ENCODE measurements around the gene INAFM1. TPM values are rescaled to one million over a fixed set of nuclear protein-coding genes. Genes with fewer than 3 reads are reported as not detected.
A peak's percentile ranks its signal among the peaks of the same experiment; 100 is the strongest.

Gene INAFM1
- total RNA-seq, result 18.2 TPM
- long read RNA-seq, partial matches to known transcripts, result 0 of 5 reads
- long read RNA-seq, other reads (novel, unspliced or antisense), result 3 of 5 reads

GRCh38 chr19:47274071-47274890, at the start of gene INAFM1:
TSS of gene INAFM1 (plus strand) at chr19:47274885. CDS start at chr19:47274920, 35 bp downstream.
- DNase-seq, result peak; percentile 100
- ATAC-seq, result peak; percentile 89
- Histone ChIP-seq H3K27ac (peak within 1 kb of the TSS; percentile 96), H3K4me3 (peak within 1 kb of the TSS; percentile 79), H3K27me3 (no peaks in the 10 kb centered on the region), H3K36me3 (peaks cover 17% of the 10 kb centered on the region), H3K9me3 (no peaks in the 10 kb centered on the region), H3K4me1 (peaks cover 13% of the 10 kb centered on the region)
- TF ChIP-seq CTCF (IDR thresholded peaks at IDR 0.05), result no peak
- intact Hi-C loops (cut with DNase I), result no loop called here

DNA sequence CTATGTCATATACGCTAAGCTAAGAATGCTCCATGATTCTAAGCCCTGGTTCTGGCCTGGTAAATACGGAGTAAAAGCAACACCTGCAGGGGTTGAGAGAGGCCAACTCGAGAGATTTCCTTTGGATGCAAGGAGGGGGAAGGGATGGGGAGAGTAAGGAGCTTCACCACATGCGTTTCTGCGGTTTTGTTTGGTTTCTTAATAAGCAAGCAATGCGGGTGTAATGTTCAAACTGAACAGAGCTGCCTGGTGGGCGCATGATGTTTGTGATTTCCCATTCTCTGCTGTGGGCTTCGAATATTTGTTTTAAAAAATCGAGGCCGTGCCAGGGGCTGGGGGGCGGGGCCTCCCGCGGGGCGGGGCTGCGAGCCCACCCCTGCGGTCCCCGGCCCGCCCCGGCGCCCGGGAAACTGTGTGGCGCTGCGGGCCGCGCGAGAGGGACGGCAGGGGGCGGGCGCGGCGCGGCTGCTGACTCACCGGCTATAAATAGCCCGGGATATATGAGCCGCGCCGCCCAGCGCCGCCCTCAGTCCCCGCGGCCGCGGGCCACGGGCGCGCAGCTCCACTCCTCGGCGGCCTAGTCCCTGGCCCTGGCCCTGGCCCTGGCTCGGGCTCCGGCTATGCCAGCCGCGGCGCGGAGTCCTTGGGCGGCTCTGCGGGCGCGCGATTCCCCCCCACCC, 48.8 kb upstream of the INAFM1 start:
- H3K9me3 ChIP-seq, result no peaks in the 10 kb centered on the region
- peak overlapping the region; percentile 99 for H3K27ac ChIP-seq
- DNase-seq (peak; percentile 94), ATAC-seq (peak; percentile 75)
- H3K27me3 ChIP-seq, result no peaks in the 10 kb centered on the region
- peak overlapping the region; percentile 97 for H3K4me3 ChIP-seq
- peak; percentile 29 for TF ChIP-seq CTCF (IDR thresholded peaks at IDR 0.05)
- H3K36me3 ChIP-seq, result peaks cover 31% of the 10 kb centered on the region
- peaks cover 19% of the 10 kb centered on the region for H3K4me1 ChIP-seq
- intact Hi-C loops (cut with DNase I), result no loop called here

GRCh38 chr19:47226426-47227351, 48.0 kb upstream of the INAFM1 start:
- peaks cover 23% of the 10 kb centered on the region for H3K4me1 ChIP-seq
- intact Hi-C loops (cut with DNase I), result no loop called here
- peak overlapping the region; percentile 99 for H3K27ac ChIP-seq
- H3K27me3 ChIP-seq, result no peaks in the 10 kb centered on the region
- peak overlapping the region; percentile 97 for H3K4me3 ChIP-seq
- peak; percentile 92 for DNase-seq
- TF ChIP-seq CTCF (IDR thresholded peaks at IDR 0.05), result no peak
- H3K9me3 ChIP-seq, result no peaks in the 10 kb centered on the region
- peak; percentile 69 for ATAC-seq
- peaks cover 23% of the 10 kb centered on the region for H3K36me3 ChIP-seq

DNA sequence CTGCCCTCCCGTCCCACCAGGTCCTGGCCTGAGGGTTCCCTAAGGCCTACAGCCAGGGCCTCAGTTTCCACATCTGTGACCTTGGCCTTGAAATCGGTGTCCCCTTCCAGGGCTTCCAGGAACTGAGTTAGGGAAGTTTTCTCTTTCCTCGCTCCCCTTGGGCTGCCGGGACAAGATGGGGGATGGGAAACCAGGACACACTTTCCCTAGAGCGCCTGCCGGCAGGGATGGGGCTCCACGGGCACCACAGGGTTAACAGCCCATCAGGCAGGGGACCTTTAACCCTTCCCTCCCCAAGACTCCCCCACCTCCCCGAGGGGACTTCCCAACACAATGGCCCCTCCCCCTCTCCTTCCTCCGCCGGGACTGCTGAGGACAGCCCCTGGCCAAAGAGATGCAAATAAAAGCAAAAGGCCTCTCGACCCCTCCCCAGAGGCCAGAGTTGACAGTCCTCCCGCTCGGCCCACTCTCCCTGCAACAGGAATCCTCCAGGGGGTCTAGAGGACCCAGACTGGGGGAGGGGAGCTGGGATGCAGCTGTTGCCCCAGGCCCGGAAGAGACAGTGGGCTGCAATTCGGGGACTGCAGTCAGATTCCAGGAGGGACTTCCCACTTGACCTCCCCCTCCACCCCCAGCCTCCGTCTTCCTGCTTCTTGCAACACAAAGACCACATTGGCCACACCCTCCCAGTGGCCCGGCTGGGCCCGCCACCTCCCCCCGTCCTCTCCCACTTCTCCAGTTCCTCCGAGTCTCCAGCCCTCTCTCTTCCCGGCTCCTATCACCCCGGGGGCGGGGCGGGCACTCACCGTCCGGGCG, 47.1 kb upstream of the INAFM1 start:
- Histone ChIP-seq H3K27ac (peak overlapping the region; percentile 99), H3K4me3 (peak overlapping the region; percentile 97), H3K36me3 (peaks cover 14% of the 10 kb centered on the region), H3K27me3 (no peaks in the 10 kb centered on the region), H3K4me1 (peaks cover 29% of the 10 kb centered on the region), H3K9me3 (no peaks in the 10 kb centered on the region)
- peak; percentile 67 for ATAC-seq
- no peak for TF ChIP-seq CTCF (IDR thresholded peaks at IDR 0.05)
- peak; percentile 95 for DNase-seq
- intact Hi-C loops (cut with DNase I), result no loop called here

Measured in upper lobe of right lung (tissue), 1 donor.